ENCODE data around the gene TEPSIN. TPM values are rescaled to one million over a fixed set of nuclear protein-coding genes. Genes with fewer than 3 reads are reported as not detected.

Gene TEPSIN
- total and polyA plus RNA-seq, 2 of the 13 experiments (the other 11 are each of a cell fraction or from before 2014, with no cell fraction given), result 16.1 to 18.8 TPM

GRCh38 chr17:81244358-81245023 is 5.6 kb upstream of the TEPSIN start (continued):
- TF ChIP-seq, protein P1, sequence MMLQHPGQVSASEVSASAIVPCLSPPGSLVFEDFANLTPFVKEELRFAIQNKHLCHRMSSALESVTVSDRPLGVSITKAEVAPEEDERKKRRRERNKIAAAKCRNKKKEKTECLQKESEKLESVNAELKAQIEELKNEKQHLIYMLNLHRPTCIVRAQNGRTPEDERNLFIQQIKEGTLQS (CRISPR knock-in tag; IDR thresholded peaks at IDR 0.05), result no peak
- TF ChIP-seq MIER2 (CRISPR knock-in tag; IDR thresholded peaks at IDR 0.05), result no peak
- no peak for TF ChIP-seq SYNCRIP (IDR thresholded peaks at IDR 0.05; ENCODE audit: insufficient read depth, low read depth, low read length)
- no peak for TF ChIP-seq GPN1 (CRISPR knock-in tag; IDR thresholded peaks at IDR 0.05; ENCODE audit: borderline replicate concordance)
- no peak for TF ChIP-seq ZNF142 (CRISPR knock-in tag; IDR thresholded peaks at IDR 0.05)
- TF ChIP-seq POLR2A (IDR thresholded peaks at IDR 0.05; ENCODE audit: insufficient read depth in 1 of 2, low read depth in 2 of 2, low read length in 2 of 2), result peak; percentile 23 to 39; a peak in 3 of 4 replicates
- no peak for TF ChIP-seq CENPBD1 (CRISPR knock-in tag; IDR thresholded peaks at IDR 0.05; ENCODE audit: borderline replicate concordance, low read depth)
- no peak for TF ChIP-seq MEIS2 (CRISPR knock-in tag; IDR thresholded peaks at IDR 0.05)
- TF ChIP-seq ZNF567 (CRISPR knock-in tag; IDR thresholded peaks at IDR 0.05; ENCODE audit: borderline replicate concordance), result peak; percentile 72; the same call in 1 of the 2 replicates
- TF ChIP-seq TAF15 (IDR thresholded peaks at IDR 0.05; ENCODE audit: low read depth, low read length, poor library complexity, severe bottlenecking), result no peak
- no peak for TF ChIP-seq ATF6 (CRISPR knock-in tag; conservative IDR thresholded peaks at IDR 0.05)
- TF ChIP-seq ZNF674 (CRISPR knock-in tag; IDR thresholded peaks at IDR 0.05; ENCODE audit: low read depth), result no peak
- TF ChIP-seq PAWR (CRISPR knock-in tag; IDR thresholded peaks at IDR 0.05; ENCODE audit: borderline replicate concordance), result no peak; the same call in 1 of the 2 replicates
- TF ChIP-seq HNF4A (CRISPR knock-in tag; IDR thresholded peaks at IDR 0.05), result no peak
- no peak for TF ChIP-seq ZNF282 (IDR thresholded peaks at IDR 0.05; ENCODE audit: partially characterized antibody)
- TF ChIP-seq SMC3 (IDR thresholded peaks at IDR 0.05; ENCODE audit: low read length), result no peak
- TF ChIP-seq, protein P2, sequence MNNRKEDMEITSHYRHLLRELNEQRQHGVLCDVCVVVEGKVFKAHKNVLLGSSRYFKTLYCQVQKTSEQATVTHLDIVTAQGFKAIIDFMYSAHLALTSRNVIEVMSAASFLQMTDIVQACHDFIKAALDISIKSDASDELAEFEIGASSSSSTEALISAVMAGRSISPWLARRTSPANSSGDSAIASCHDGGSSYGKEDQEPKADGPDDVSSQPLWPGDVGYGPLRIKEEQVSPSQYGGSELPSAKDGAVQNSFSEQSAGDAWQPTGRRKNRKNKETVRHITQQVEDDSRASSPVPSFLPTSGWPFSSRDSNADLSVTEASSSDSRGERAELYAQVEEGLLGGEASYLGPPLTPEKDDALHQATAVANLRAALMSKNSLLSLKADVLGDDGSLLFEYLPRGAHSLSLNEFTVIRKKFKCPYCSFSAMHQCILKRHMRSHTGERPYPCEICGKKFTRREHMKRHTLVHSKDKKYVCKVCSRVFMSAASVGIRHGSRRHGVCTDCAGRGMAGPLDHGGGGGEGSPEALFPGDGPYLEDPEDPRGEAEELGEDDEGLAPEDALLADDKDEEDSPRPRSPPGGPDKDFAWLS (CRISPR knock-in tag; IDR thresholded peaks at IDR 0.05; ENCODE audit: borderline replicate concordance), result 0 out of 2 replicates have a peak, but pooled peaks have one; percentile 21
